Neural cell (in vitro differentiated cells): ENCODE measurements around the gene KRTAP4-6. TPM values are rescaled to one million over a fixed set of nuclear protein-coding genes. Genes with fewer than 3 reads are reported as not detected.

Experiments used
- H2AFZ ChIP-seq: fragments of 200-600, 300-800 bp; sonication (generic), shearing (Covaris generic); 2 replicates; pipeline ENCODE4 v1.6.0; 2014; ENCODE audit warnings: low read depth, mild to moderate bottlenecking, antibody characterized with exemption, low read length, moderate library complexity
- H3F3A ChIP-seq: fragments of 200-600 bp; shearing (Covaris generic); 2 replicates; pipeline ENCODE4 v1.6.1; 2016; ENCODE audit warnings: mild to moderate bottlenecking, moderate library complexity, mixed read lengths, antibody characterized with exemption, low read length; ENCODE audit not compliant: insufficient read depth, poor library complexity, severe bottlenecking
- H3K27ac ChIP-seq: fragments of 200-600, 300-800 bp; sonication (generic), shearing (Covaris generic); 2 replicates; pipeline ENCODE4 v1.5.1; 2014; ENCODE audit warnings: mild to moderate bottlenecking, low read length, moderate library complexity
- H3K27me3 ChIP-seq: fragments of 300-800, 200-600 bp; sonication (generic), shearing (Covaris generic); 2 replicates; pipeline ENCODE4 v1.6.0; 2014; ENCODE audit warnings: mild to moderate bottlenecking, low read depth, low read length, moderate library complexity; ENCODE audit not compliant: insufficient read depth
- H3K36me3 ChIP-seq: fragments of 300-800, 200-600 bp; sonication (generic), shearing (Covaris generic); 2 replicates; pipeline ENCODE4 v1.5.1; 2014; ENCODE audit warnings: mild to moderate bottlenecking, antibody characterized with exemption, low read length, moderate library complexity; ENCODE audit not compliant: insufficient read depth
- H3K4me2 ChIP-seq: fragments of 300-800, 200-600 bp; sonication (generic), shearing (Covaris generic); 2 replicates; pipeline ENCODE4 v1.6.0; 2014; ENCODE audit warnings: mild to moderate bottlenecking, low read length
- H3K4me3 ChIP-seq: fragments of 300-800, 200-600 bp; sonication (generic), shearing (Covaris generic); 2 replicates; pipeline ENCODE4 v1.5.1; 2014; ENCODE audit warnings: mild to moderate bottlenecking, low read length, moderate library complexity
- H3K79me2 ChIP-seq: fragments of 200-600 bp; shearing (Covaris generic); replicated peaks from 2 replicates; pipeline ENCODE4 v1.6.0; 2014; ENCODE audit warnings: mild to moderate bottlenecking, low read length, moderate library complexity; ENCODE audit not compliant: insufficient read depth
- H3K9ac ChIP-seq: fragments of 300-800, 200-600 bp; sonication (generic), shearing (Covaris generic); 2 replicates; pipeline ENCODE4 v1.6.1; 2016; ENCODE audit warnings: mild to moderate bottlenecking, low read length, mixed read lengths
- H3K9me2 ChIP-seq: fragments of 200-600 bp; shearing (Covaris generic); 2 replicates; pipeline ENCODE4 v1.6.1; 2016; ENCODE audit warnings: mild to moderate bottlenecking, low read length, mixed read lengths; ENCODE audit not compliant: insufficient read depth
- H3K9me3 ChIP-seq: fragments of 200-600, 300-800 bp; sonication (generic), shearing (Covaris generic); 2 replicates; pipeline ENCODE4 v1.6.1; 2016; ENCODE audit warnings: mild to moderate bottlenecking, mixed run types, low read length, moderate library complexity, mixed read lengths
- H4K20me1 ChIP-seq: fragments of 200-600 bp; shearing (Covaris generic); 2 replicates; pipeline ENCODE4 v1.6.1; 2016; ENCODE audit warnings: mild to moderate bottlenecking, mixed run types; ENCODE audit not compliant: insufficient read depth
- CTCF ChIP-seq: fragments of 450-650 bp; IDR thresholded peaks from 2 replicates; pipeline ENCODE4 v1.5.1; 2014; ENCODE audit warnings: antibody characterized with exemption, mild to moderate bottlenecking, moderate library complexity; ENCODE audit not compliant: poor library complexity, severe bottlenecking
- EP300 ChIP-seq: fragments of 450-650 bp; conservative IDR thresholded peaks from 2 replicates; pipeline ENCODE4 v1.6.1; 2014; ENCODE audit warnings: antibody characterized with exemption, mild to moderate bottlenecking, moderate library complexity; ENCODE audit not compliant: poor library complexity, severe bottlenecking
- EZH2 ChIP-seq: fragments of 200-600, 300-800 bp; shearing (Covaris generic), sonication (generic); IDR thresholded peaks from 2 replicates; pipeline ENCODE4 v1.6.1; 2014; ENCODE audit warnings: antibody characterized with exemption, low read length, borderline replicate concordance, mild to moderate bottlenecking; ENCODE audit not compliant: insufficient read depth, poor library complexity, severe bottlenecking
- MXI1 ChIP-seq: fragments of 450-650 bp; conservative IDR thresholded peaks from 2 replicates; pipeline ENCODE4 v1.6.1; 2014; ENCODE audit warnings: antibody characterized with exemption, mild to moderate bottlenecking; ENCODE audit not compliant: poor library complexity, severe bottlenecking
- POLR2AphosphoS5 ChIP-seq: IDR thresholded peaks from 2 replicates; pipeline ENCODE4 v1.6.1; 2012
- RAD21 ChIP-seq: fragments of 450-650 bp; conservative IDR thresholded peaks from 2 replicates; pipeline ENCODE4 v1.6.1; 2014; ENCODE audit warnings: antibody characterized with exemption, mild to moderate bottlenecking, moderate library complexity
- REST ChIP-seq: IDR thresholded peaks from 2 replicates; pipeline ENCODE4 v1.6.1; 2012; ENCODE audit warnings: borderline replicate concordance
- SMC3 ChIP-seq: fragments of 450-650 bp; conservative IDR thresholded peaks from 2 replicates; pipeline ENCODE4 v1.6.1; 2014; ENCODE audit warnings: antibody characterized with exemption, mild to moderate bottlenecking, moderate library complexity; ENCODE audit not compliant: poor library complexity
- TAF1 ChIP-seq: IDR thresholded peaks from 2 replicates; pipeline ENCODE4 v1.6.1; 2012; ENCODE audit warnings: low read depth
- polyA plus RNA-seq: library from polyadenylated mRNA; depleted of rRNA; stranded (reverse); fragments of >200 nt; gene quantifications from 2 replicates; pipeline ENCODE4 v1.2.3, GENCODE V29; 2014

Gene KRTAP4-6
- polyA plus RNA-seq, 1 donor from 2014 or later, result not detected

- TF ChIP-seq CTCF (no peak), POLR2AphosphoS5 (no peak), TAF1 (no peak), SMC3 (no peak), REST (no peak), RAD21 (no peak), MXI1 (no peak), EP300 (no peak), EZH2 (no peak)
- Histone ChIP-seq H3K4me2 (no peak overlapping the region), H3K36me3 (no peaks in the 10 kb centered on the region), H3K79me2 (no peaks in the 10 kb centered on the region), H3F3A (no peaks in the 10 kb centered on the region), H3K27me3 (no peaks in the 10 kb centered on the region), H3K4me3 (no peak overlapping the region), H3K9me3 (no peaks in the 10 kb centered on the region), H3K9me2 (no peaks in the 10 kb centered on the region), H4K20me1 (no peaks in the 10 kb centered on the region), H3K9ac (no peak overlapping the region), H2AFZ (no peak overlapping the region), H3K27ac (no peak overlapping the region)
Observed at GRCh38 chr17:41178341-41178740, 38.0 kb upstream of the KRTAP4-6 start.

- no peaks in the 10 kb centered on the region for H3K27me3 ChIP-seq
- no peaks in the 10 kb centered on the region for H3K9me3 ChIP-seq
- H3K4me2 ChIP-seq, result no peak within 1 kb of the TSS
- no peaks in the 10 kb centered on the region for H3F3A ChIP-seq
- no peaks in the 10 kb centered on the region for H3K9me2 ChIP-seq
- H4K20me1 ChIP-seq, result no peaks in the 10 kb centered on the region
- no peak within 1 kb of the TSS for H3K27ac ChIP-seq
- H3K36me3 ChIP-seq, result no peaks in the 10 kb centered on the region
- no peak within 1 kb of the TSS for H2AFZ ChIP-seq
- TF ChIP-seq SMC3 (no peak), POLR2AphosphoS5 (no peak), CTCF (no peak), EZH2 (no peak), REST (no peak), EP300 (no peak), RAD21 (no peak), MXI1 (no peak), TAF1 (no peak)
- no peak within 1 kb of the TSS for H3K9ac ChIP-seq
- H3K4me3 ChIP-seq, result no peak within 1 kb of the TSS
- H3K79me2 ChIP-seq, result no peaks in the 10 kb centered on the region
Observed at GRCh38 chr17:41177727-41178271, 37.5 kb upstream of the KRTAP4-6 start, which contains the start of gene KRTAP4-2. TSS of gene KRTAP4-2 (minus strand) at chr17:41178221. CDS start at chr17:41178164, 57 bp downstream.
